Ascending aorta (tissue), 2 donors: Measurements from ENCODE around the gene NDUFB10. TPM values are rescaled to one million over a fixed set of nuclear protein-coding genes. Genes with fewer than 3 reads are reported as not detected.

ENCODE experiments used
- DNase-seq, 2 donors: peaks; one replicate each; pipeline ENCODE4 v3.0.0-alpha.2; 2019; ENCODE audit warnings: low spot score in 2 of 2
- H3K27ac ChIP-seq, 2 donors: fragments of 200-600 bp; sonication (generic); one replicate each; pipeline ENCODE4 v1.5.1; 2016 to 2017; ENCODE audit warnings: mild to moderate bottlenecking in 1 of 2
- H3K27me3 ChIP-seq: fragments of 200-600 bp; sonication (generic); one replicate; pipeline ENCODE4 v1.5.1; 2017
- H3K36me3 ChIP-seq, 2 donors: fragments of 200-600 bp; sonication (generic); one replicate each; pipeline ENCODE4 v1.5.1; 2016
- H3K4me1 ChIP-seq, 2 donors: fragments of 200-600 bp; sonication (generic); one replicate each; pipeline ENCODE4 v1.5.1; 2016 to 2017; ENCODE audit warnings: mild to moderate bottlenecking in 1 of 2
- H3K4me3 ChIP-seq, 2 donors: fragments of 200-600 bp; sonication (generic); one replicate each; pipeline ENCODE4 v1.5.1; 2016 to 2017; ENCODE audit warnings: mild to moderate bottlenecking in 1 of 2
- H3K9me3 ChIP-seq, 2 donors: fragments of 200-600 bp; sonication (generic); one replicate each; pipeline ENCODE4 v1.5.1; 2016
- intact Hi-C: fragments of 100-400 bp; cut with DNase I; formaldehyde crosslinking; loops from one replicate; pipeline ENCODE4 v1.15.1; 2023
- total RNA-seq: library from RNA; depleted of rRNA; stranded (reverse); fragments of >200 nt; gene quantifications from one replicate; pipeline ENCODE4 v1.1.0, GENCODE V29; 2016
- TF ChIP-seq, protein P1 (sequence below), 3 experiments: fragments of 200-600 bp in 2 of 3; fragments of 450-650 bp in 1 of 3; sonication (generic) in 2 of 3; IDR thresholded peaks; one replicate each; pipeline ENCODE4 v1.5.1; 2016 to 2019; ENCODE audit warnings: antibody characterized with exemption in 3 of 3, mild to moderate bottlenecking in 1 of 3, moderate library complexity in 1 of 3

NDUFB10 gene
- total RNA-seq, 1 donor from 2014 or later: 68.2 TPM

DNA sequence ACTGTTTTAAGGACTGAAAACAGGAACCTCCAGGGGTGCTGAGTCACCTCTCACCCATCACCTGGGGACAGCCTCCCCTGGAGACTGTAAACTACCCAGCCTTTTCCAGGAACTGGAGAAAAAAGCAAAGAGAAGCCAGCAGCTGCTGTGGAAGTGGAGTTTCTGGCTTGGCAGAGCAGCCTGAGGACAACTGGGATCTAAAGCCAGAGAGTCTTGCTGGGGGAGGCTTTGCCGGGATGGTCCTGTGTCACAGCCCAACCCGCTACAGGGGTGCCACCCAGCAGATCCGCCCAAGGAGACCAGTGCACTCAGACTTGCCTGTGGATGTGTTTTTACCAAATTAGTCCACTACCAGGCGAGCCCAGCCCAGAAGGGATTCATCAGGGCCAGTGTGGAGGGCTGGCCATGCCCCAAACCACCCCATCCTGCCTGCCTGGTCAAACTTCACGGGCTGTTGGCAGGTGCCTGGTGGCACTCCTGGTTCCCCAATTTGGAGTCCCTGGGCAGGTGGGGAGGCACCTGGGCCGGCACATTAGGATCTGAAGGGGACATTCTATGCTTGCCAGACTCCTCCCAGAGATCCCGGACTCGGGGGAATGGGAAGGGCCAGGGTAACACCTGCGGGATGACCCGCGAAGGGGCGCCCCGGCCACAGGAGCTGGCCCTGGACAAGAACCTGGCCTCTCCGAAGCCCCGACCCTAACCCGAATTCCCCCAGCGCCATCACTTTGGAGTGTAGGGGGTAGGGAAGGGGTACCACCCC is 17.1 kb upstream of the NDUFB10 start:
- H3K4me3 ChIP-seq: peak overlapping the region; percentile 70 to 92
- intact Hi-C loops: loop anchor here (2.0 kb wide), 2 partner anchors 13 to 17 kb away; partner anchors contain the start of gene NDUFB10
- H3K27me3 ChIP-seq: no peaks in the 10 kb centered on the region
- H3K36me3 ChIP-seq: peaks cover 36 to 37% of the 10 kb centered on the region in 2 donors
- TF ChIP-seq, protein P1, sequence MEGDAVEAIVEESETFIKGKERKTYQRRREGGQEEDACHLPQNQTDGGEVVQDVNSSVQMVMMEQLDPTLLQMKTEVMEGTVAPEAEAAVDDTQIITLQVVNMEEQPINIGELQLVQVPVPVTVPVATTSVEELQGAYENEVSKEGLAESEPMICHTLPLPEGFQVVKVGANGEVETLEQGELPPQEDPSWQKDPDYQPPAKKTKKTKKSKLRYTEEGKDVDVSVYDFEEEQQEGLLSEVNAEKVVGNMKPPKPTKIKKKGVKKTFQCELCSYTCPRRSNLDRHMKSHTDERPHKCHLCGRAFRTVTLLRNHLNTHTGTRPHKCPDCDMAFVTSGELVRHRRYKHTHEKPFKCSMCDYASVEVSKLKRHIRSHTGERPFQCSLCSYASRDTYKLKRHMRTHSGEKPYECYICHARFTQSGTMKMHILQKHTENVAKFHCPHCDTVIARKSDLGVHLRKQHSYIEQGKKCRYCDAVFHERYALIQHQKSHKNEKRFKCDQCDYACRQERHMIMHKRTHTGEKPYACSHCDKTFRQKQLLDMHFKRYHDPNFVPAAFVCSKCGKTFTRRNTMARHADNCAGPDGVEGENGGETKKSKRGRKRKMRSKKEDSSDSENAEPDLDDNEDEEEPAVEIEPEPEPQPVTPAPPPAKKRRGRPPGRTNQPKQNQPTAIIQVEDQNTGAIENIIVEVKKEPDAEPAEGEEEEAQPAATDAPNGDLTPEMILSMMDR (IDR thresholded peaks at IDR 0.05): no peak
- H3K4me1 ChIP-seq: peaks cover 10 to 11% of the 10 kb centered on the region in 2 donors
- H3K27ac ChIP-seq: peak overlapping the region; percentile 78 to 81
- DNase-seq: no peak
- no peaks in the 10 kb centered on the region for H3K9me3 ChIP-seq

DNA sequence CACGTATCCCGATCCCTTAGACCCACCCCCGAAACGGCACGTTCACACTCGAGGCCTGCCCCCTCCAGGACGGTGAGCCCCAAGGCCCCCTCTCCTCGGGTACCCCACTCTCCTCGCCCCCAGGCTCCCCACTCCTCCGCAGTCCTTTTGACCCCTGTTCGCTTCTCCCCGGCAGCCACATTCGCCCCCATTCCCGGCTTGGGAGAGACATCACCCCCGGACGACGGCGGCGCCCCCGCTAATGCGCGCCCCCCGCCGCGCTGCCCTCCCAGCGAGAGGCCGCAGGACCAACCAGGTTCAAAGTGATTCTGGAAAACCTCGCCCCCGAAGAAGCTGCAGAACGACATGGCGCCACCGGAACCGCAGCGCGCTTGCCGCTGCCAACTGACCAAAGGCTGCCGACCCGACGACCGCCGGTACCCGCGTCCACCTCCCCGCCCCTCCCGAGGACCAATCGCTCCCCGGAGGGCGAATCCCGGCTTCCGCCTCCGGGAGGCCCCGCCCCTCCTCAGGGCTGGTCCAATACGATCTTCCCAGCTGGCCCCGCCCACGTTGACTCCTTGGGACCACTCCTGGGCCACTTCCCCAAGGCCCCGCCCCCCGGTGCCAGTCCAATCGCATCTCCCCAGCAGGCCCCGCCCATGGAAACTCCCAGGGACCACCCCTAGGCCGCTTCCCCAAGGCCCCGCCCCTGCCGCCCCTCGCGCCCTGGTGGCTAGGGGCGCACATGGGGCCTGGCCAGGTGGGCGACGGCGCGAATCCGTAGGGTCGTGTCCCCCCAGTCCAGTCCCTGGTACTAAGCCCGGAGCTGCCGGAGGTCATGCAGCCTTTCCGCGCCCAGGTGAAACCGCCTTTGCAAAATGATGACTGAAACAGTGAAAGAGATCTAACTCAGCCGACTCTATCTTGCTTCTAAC is 16.3 kb upstream of the NDUFB10 start, which contains the start of gene MSRB1:
Gene MSRB1, minus strand, starts transcription at position 390 of the 917 bp plus-strand sequence. Its CDS starts 43 bp downstream, at position 347.
- Histone ChIP-seq H3K4me1 (peaks cover 10 to 11% of the 10 kb centered on the region in 2 donors), H3K4me3 (peak within 1 kb of the TSS; percentile 70 to 92), H3K27ac (peak within 1 kb of the TSS; percentile 78 to 81), H3K9me3 (no peaks in the 10 kb centered on the region), H3K36me3 (peaks cover 29 to 31% of the 10 kb centered on the region in 2 donors), H3K27me3 (no peaks in the 10 kb centered on the region)
- DNase-seq: peak; percentile 99 to 100
- intact Hi-C loops: loop anchor here (1.0 to 2.0 kb wide), 3 partner anchors 14 to 116 kb away; partner anchors contain the start of genes FAHD1 and NDUFB10
- TF ChIP-seq, protein P1 (IDR thresholded peaks at IDR 0.05): no peak

GRCh38 chr16:1944612-1945199 is 14.6 kb upstream of the NDUFB10 start:
- no peak for DNase-seq
- intact Hi-C loops: no loop called here
- H3K4me1 ChIP-seq: peaks cover 10 to 11% of the 10 kb centered on the region in 2 donors
- no peaks in the 10 kb centered on the region for H3K27me3 ChIP-seq
- H3K9me3 ChIP-seq: no peaks in the 10 kb centered on the region
- no peak overlapping the region for H3K4me3 ChIP-seq
- TF ChIP-seq, protein P1 (IDR thresholded peaks at IDR 0.05): no peak
- H3K27ac ChIP-seq: no peak overlapping the region
- H3K36me3 ChIP-seq: peaks cover 13 to 14% of the 10 kb centered on the region in 2 donors

DNA sequence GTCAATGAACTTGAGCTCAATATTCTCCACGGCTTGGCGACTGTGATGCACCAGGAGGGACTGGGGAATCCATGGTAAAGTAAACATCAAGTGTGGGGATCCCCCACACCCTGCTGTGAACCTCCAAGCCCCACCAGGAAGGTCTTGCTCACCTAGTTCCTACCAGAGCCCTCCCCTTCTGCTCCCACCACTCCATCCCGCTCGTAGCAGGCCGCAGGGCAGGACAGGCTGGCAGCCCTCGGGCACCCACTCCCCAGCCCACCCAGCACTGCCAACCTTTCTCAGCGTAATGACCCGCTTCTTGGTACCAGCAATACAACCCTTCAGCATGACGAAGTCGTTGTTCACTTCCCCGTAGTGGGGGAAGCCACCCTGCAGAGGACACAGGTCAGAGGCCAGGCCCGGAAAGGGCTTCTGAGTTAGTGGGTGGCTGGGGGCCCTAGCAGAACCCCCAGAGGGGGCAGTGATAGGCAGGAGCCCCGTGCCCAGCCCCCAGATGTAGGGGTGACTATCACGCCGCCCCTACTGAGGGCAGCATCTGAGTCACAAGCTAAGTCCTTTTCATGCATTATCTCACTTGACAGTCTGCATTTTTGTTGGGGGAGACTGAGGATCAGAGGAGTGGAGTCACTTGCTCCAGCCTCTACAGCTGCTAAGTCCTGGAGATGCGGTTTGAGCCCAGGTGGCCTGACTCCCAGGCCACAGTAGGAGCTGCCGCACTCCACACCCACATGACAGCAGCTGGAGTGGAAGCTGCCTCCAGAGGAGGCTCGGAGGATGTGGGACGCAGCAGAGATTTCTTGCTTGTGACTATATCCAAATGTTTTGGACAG is 13.6 kb upstream of the NDUFB10 start:
- peaks cover 2 to 5% of the 10 kb centered on the region in 2 donors for H3K36me3 ChIP-seq
- no peaks in the 10 kb centered on the region for H3K27me3 ChIP-seq
- H3K4me1 ChIP-seq: peaks cover 10 to 11% of the 10 kb centered on the region in 2 donors
- no peak for DNase-seq
- TF ChIP-seq, protein P1 (IDR thresholded peaks at IDR 0.05): no peak
- H3K9me3 ChIP-seq: no peaks in the 10 kb centered on the region
- no peak overlapping the region for H3K27ac ChIP-seq
- intact Hi-C loops: no loop called here
- no peak overlapping the region for H3K4me3 ChIP-seq
